VCaP (cell line): ENCODE results near the gene MAX.

Experiments used
- H3K27ac ChIP-seq: fragments of 450-650 bp; 2 replicates; pipeline ENCODE4 v1.5.1; 2017
- TF ChIP-seq, protein P1 (sequence below): fragments of 450-650 bp; conservative IDR thresholded peaks from 2 replicates; pipeline ENCODE4 v1.5.1; 2017; ENCODE audit warnings: mild to moderate bottlenecking, moderate library complexity

MAX gene

DNA sequence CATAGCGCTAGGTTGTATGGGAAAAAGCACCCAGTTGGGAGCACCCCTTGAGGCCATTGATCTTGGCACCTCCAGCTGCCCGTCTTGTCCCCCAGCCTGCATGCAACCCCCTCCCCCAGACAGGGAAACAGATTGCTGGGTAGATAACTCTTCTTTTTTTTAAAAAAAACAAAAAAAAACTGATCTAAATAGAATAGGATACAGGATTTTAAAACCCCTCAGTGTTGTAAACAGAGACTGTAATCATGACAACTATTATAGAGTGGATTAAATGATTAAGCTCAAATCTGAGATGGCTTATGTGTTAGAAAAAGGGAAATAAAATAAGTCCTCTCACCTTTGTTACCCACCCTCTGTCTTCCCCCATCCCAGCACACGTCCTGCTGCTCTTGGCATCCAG lies 48.9 kb downstream of the MAX start:
- TF ChIP-seq, protein P1, sequence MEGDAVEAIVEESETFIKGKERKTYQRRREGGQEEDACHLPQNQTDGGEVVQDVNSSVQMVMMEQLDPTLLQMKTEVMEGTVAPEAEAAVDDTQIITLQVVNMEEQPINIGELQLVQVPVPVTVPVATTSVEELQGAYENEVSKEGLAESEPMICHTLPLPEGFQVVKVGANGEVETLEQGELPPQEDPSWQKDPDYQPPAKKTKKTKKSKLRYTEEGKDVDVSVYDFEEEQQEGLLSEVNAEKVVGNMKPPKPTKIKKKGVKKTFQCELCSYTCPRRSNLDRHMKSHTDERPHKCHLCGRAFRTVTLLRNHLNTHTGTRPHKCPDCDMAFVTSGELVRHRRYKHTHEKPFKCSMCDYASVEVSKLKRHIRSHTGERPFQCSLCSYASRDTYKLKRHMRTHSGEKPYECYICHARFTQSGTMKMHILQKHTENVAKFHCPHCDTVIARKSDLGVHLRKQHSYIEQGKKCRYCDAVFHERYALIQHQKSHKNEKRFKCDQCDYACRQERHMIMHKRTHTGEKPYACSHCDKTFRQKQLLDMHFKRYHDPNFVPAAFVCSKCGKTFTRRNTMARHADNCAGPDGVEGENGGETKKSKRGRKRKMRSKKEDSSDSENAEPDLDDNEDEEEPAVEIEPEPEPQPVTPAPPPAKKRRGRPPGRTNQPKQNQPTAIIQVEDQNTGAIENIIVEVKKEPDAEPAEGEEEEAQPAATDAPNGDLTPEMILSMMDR = no peak
- no peak overlapping the region; the same call in 1 of the 2 replicates for H3K27ac ChIP-seq

DNA sequence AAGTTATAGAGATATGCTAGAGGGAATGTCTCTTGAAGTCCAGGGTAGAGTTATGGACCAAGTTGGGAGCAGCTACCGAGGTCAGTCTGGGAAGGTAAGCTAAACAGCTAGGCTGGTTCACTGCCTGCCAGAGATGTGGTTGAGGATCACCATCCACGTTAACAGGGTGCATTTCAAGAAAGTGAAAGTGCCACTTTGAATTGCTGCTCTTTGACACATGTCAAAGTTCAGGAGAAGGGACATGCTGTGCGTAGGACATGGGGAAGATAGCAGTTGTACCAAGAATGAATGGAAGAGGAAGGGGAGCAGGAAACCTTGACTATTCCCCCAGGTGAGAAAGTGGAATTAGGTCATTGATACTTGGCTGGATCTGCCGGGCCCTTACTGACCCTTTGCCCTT lies 49.5 kb downstream of the MAX start:
- TF ChIP-seq, protein P1 = no peak
- H3K27ac ChIP-seq = no peak overlapping the region; the same call in 1 of the 2 replicates

DNA sequence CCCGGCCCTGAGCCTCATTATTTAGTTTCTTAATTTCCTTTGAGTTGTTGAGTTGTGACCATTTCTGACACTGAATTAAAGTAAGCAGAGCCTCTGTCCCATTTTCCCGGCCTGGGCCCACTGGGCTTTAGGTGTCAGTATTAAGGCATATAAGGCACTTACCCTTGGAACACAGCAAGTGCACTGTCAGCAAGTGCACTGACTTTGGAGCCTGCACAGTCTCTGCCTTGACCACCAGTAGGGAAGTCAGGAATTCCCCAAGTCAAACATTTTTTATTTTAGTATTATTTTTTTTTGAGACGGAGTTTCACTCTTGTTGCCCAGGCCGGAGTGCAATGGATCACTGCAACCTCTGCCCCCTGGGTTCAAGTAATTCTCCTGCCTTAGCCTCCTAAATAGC lies 56.6 kb downstream of the MAX start:
- TF ChIP-seq, protein P1 = no peak
- H3K27ac ChIP-seq = peak overlapping the region; percentile 79; the same call in 1 of the 2 replicates

DNA sequence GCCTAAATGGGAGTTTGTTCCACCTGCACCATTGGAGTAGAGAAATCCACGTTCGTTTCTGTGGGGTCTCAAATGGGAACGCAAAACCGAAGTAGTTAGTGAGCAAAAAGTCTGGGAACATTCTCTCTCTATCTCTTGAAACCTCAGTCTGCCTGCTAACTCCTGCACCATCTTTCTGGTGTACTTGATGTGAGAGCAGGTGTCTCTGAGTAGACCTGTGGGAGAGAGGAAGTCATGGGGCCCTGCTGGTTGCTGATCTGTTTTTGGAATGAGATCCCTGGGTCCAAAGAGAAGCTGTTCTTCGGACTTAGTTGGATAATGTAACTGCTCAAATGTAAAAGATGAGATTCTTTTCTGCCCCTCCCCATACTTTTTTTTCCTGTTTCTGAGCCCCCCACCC lies 57.3 kb downstream of the MAX start:
- H3K27ac ChIP-seq = no peak overlapping the region
- TF ChIP-seq, protein P1 = no peak

DNA sequence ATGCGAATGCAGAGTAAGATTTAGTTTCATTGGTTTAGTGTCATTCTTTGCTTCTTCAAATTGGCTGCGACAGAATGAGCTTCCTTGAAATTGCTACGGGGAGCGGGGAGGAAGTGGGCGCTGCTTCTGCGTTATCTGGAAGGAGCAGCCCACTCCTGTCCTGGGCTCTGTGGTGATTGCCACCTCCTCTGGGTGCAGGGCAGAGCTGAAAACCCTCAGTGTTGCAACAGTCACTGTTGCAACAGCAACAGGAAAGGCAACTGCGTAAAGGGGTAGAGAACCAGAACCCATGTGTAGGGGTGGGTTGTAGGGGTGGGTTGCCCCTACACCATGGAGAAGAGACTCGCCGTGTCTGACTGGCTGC lies 57.7 kb downstream of the MAX start:
- H3K27ac ChIP-seq = no peak overlapping the region
- TF ChIP-seq, protein P1 = no peak

DNA sequence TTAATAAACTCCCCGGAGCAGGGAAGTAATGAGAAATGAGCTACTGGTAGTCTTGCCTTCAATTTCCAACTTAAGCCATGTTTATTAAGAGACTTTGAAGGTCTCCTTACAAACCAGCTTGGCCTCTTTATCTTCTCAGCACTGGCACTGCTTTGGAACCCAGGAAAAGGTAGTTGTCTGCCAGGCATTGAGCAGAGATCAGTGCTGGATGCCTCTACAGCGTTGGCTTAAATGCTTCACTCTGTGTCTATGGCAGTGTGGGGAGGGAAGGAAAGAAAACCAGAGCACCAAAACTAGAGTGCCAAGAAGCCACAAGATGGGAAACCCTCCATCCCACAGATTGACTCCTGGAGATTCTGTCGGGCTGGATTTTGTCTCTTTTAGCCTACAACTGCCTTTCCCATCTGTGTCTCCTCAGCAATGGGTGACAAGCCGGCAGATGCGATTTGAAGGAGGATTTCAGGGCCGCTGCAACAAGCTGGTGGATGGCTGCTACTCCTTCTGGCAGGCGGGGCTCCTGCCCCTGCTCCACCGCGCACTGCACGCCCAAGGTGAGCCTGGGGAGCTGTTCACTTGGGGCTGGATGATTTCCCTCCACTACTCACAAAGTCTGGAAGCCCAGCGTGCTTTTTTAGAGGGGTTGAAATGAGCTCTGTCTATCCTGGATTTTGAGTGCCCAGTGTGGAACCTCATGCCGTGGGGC lies 58.3 kb downstream of the MAX start:
- TF ChIP-seq, protein P1 = no peak
- H3K27ac ChIP-seq = no peak overlapping the region

DNA sequence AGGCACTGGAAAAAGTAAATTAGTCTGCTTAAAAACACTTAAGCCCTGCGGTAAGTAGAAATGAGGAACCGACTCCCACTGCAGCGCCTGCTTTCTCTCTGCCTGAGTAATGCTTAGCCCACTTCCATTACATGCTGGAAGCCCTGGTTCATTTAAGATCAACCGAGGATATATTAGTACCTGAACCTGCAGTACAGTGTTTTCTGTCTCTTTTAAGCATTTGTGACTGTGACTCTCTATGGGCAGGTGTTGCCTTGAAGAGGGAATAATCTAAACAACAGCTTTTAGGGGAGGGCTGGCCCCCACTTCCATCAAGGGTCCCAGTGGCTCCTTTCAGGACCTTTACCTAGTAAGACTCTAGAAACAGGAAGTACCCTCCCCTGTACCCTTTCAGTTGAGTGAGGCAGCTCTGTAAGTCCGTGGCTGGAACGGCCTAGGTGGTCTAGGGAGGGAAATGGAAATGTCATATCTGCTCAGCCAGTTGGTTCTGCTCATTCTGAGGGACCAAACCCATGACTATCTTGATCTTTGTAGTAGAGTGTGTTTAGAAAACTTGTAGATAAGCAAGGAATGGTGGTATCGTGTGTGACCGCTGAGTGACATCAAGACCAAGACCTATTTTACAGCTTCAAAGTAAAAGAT lies 59.5 kb downstream of the MAX start:
- TF ChIP-seq, protein P1 = no peak
- H3K27ac ChIP-seq = no peak overlapping the region
